ENCODE data around the gene TPBGL.

- TF ChIP-seq POLR2A (IDR thresholded peaks at IDR 0.05) = no peak
- TF ChIP-seq CTCF (IDR thresholded peaks at IDR 0.05) = no peak
Measured at GRCh38 chr11:75279273-75279672, 38.7 kb downstream of the TPBGL start.

Measured in suprapubic skin (tissue), 3 donors.